CD4-positive, alpha-beta T cell treated with Interleukin-4 for 4 hours (primary cell): ENCODE results near the gene RPS27.

Experiments used
- DNase-seq: peaks from one replicate; pipeline ENCODE4 v3.0.0-alpha.2; 2020

RPS27 gene

GRCh38 chr1:153990468-153991150 lies at the start of gene RPS27:
RPS27 (plus strand) TSS chr1:153990762; CDS start chr1:153990797, 35 bp downstream.
- peak; percentile 98 for DNase-seq

GRCh38 chr1:153941826-153942725 lies 48.5 kb upstream of the RPS27 start:
- no peak for DNase-seq

- DNase-seq: no peak
Observed at GRCh38 chr1:153942766-153943549, 47.6 kb upstream of the RPS27 start.

- DNase-seq: peak; percentile 27
Observed at GRCh38 chr1:153944005-153944826, 46.3 kb upstream of the RPS27 start.

- DNase-seq: no peak
Observed at GRCh38 chr1:153944827-153945117, 45.8 kb upstream of the RPS27 start.

- DNase-seq: peak; percentile 85
Observed at GRCh38 chr1:153945131-153945794, 45.3 kb upstream of the RPS27 start.

GRCh38 chr1:153945795-153946621 lies 44.6 kb upstream of the RPS27 start:
- peak; percentile 78 for DNase-seq

GRCh38 chr1:153946622-153947241 lies 43.8 kb upstream of the RPS27 start, which contains the start of gene DENND4B:
DENND4B (minus strand) TSS chr1:153946718; CDS start chr1:153944374, 2,344 bp downstream.
- DNase-seq: peak; percentile 71

GRCh38 chr1:153951183-153951582 lies 39.4 kb upstream of the RPS27 start:
- no peak for DNase-seq

GRCh38 chr1:153951801-153952200 lies 38.8 kb upstream of the RPS27 start:
- no peak for DNase-seq

GRCh38 chr1:153953859-153954365 lies 36.6 kb upstream of the RPS27 start:
- DNase-seq: no peak

- no peak for DNase-seq
Observed at GRCh38 chr1:153954826-153955225, 35.7 kb upstream of the RPS27 start.

GRCh38 chr1:153956997-153957715 lies 33.4 kb upstream of the RPS27 start:
- DNase-seq: no peak

GRCh38 chr1:153957744-153958110 lies 32.8 kb upstream of the RPS27 start:
- DNase-seq: peak; percentile 42

- peak; percentile 97 for DNase-seq
Observed at GRCh38 chr1:153958111-153958960, 32.2 kb upstream of the RPS27 start, which contains the start of gene CRTC2. CRTC2 (minus strand) TSS chr1:153958612; CDS start chr1:153958497, 115 bp downstream.

- DNase-seq: no peak
Observed at GRCh38 chr1:153958961-153959260, 31.7 kb upstream of the RPS27 start.

- no peak for DNase-seq
Observed at GRCh38 chr1:153959454-153959853, 31.1 kb upstream of the RPS27 start.

GRCh38 chr1:153960206-153960605 lies 30.4 kb upstream of the RPS27 start:
- no peak for DNase-seq

GRCh38 chr1:153961421-153961820 lies 29.1 kb upstream of the RPS27 start:
- no peak for DNase-seq
